Upper lobe of left lung (tissue), 4 donors: ENCODE data around the gene LRIG2.

ENCODE experiments used
- EP300 ChIP-seq, 4 donors: sonication (generic); formaldehyde crosslinking; IDR thresholded peaks; one replicate each; pipeline ENCODE4 v1.5.1; 2017; ENCODE audit warnings: antibody characterized with exemption in 4 of 4, control low read depth in 2 of 4
- POLR2A ChIP-seq, 4 donors: fragments of 450-650 bp; IDR thresholded peaks; one replicate each; pipeline ENCODE4 v1.5.1; 2016 to 2017; ENCODE audit warnings: antibody characterized with exemption in 4 of 4, mild to moderate bottlenecking in 2 of 4
- POLR2AphosphoS5 ChIP-seq, 2 donors: sonication (generic); formaldehyde crosslinking; IDR thresholded peaks; one replicate each; pipeline ENCODE4 v1.5.1; 2017; ENCODE audit warnings: antibody characterized with exemption in 2 of 2
- TF ChIP-seq, protein P1 (sequence below), 6 experiments: fragments of 450-650 bp in 4 of 6; fragments of 200-600 bp in 2 of 6; sonication (generic) in 2 of 6; IDR thresholded peaks; one replicate each; pipeline ENCODE4 v1.5.1; 2016 to 2019; ENCODE audit warnings: antibody characterized with exemption in 6 of 6

DNA sequence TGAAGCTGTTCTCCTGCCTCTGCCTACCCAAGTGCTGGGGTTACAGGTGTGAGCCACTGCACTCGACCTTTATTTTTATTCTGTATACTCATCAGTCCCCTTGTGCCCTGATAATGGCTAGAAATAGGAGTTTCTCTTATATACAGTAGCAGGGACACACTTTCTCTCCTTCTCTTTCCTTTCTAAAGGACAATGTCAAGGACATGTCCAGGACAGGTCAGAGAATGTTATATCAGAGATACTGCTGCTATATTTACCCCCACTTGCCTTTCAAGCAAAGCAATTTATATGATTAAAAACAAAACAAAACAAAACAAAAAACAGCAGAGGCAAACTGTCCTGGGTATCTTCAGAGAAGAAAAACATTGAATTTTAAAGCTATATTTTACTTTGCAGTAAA lies 43.2 kb upstream of the LRIG2 start:
- TF ChIP-seq, protein P1, sequence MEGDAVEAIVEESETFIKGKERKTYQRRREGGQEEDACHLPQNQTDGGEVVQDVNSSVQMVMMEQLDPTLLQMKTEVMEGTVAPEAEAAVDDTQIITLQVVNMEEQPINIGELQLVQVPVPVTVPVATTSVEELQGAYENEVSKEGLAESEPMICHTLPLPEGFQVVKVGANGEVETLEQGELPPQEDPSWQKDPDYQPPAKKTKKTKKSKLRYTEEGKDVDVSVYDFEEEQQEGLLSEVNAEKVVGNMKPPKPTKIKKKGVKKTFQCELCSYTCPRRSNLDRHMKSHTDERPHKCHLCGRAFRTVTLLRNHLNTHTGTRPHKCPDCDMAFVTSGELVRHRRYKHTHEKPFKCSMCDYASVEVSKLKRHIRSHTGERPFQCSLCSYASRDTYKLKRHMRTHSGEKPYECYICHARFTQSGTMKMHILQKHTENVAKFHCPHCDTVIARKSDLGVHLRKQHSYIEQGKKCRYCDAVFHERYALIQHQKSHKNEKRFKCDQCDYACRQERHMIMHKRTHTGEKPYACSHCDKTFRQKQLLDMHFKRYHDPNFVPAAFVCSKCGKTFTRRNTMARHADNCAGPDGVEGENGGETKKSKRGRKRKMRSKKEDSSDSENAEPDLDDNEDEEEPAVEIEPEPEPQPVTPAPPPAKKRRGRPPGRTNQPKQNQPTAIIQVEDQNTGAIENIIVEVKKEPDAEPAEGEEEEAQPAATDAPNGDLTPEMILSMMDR (IDR thresholded peaks at IDR 0.05), result no peak
- TF ChIP-seq POLR2A (IDR thresholded peaks at IDR 0.05), result no peak
- no peak for TF ChIP-seq POLR2AphosphoS5 (IDR thresholded peaks at IDR 0.05)
- TF ChIP-seq EP300 (IDR thresholded peaks at IDR 0.05), result no peak
